Measurements from ENCODE around the gene NFXL1. TPM values are rescaled to one million over a fixed set of nuclear protein-coding genes. Genes with fewer than 3 reads are reported as not detected.
A peak's percentile ranks its signal among the peaks of the same experiment; 100 is the strongest.

NFXL1 gene
- total RNA-seq, 4 donors from 2014 or later = 6.5 to 15.0 (median 10.6) TPM

DNA sequence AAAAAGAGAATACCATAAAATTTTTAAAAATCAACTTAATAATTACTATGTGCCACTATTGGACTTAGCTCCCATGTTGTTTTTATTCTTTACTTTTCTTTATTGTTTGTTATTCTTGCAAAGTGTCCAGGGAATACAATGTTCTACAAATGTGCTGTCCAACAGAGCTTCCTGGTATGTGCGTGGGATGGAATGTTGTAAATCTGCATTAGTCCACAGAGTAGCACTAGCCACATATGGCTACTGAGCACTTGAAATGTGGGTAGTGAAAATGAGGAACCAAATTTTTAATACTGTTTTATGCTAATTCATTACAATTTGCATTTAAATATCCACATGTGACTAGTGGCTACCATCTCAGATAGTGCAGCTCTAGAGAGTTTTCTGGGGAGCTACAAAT is 62.2 kb downstream of the NFXL1 start:
- Histone ChIP-seq H3K36me3 (peaks cover 0 to 24% (median 5%) of the 10 kb centered on the region in 4 donors), H3K4me3 (no peak overlapping the region), H3K9me3 (no peaks in the 10 kb centered on the region), H3K4me1 (peaks cover 7 to 29% (median 8%) of the 10 kb centered on the region in 4 donors), H3K27ac (replicated peaks in 1 of 4) (peak overlapping the region in 1 of 4 donors; percentile 21), H3K27me3 (no peaks in the 10 kb centered on the region)
- intact Hi-C loops (cut with DNase I) = no loop called here
- 43% methylated on average over 1 of the region's 1 CpG for WGBS
- no peak for TF ChIP-seq EP300 (IDR thresholded peaks at IDR 0.05)
- TF ChIP-seq, protein P1, sequence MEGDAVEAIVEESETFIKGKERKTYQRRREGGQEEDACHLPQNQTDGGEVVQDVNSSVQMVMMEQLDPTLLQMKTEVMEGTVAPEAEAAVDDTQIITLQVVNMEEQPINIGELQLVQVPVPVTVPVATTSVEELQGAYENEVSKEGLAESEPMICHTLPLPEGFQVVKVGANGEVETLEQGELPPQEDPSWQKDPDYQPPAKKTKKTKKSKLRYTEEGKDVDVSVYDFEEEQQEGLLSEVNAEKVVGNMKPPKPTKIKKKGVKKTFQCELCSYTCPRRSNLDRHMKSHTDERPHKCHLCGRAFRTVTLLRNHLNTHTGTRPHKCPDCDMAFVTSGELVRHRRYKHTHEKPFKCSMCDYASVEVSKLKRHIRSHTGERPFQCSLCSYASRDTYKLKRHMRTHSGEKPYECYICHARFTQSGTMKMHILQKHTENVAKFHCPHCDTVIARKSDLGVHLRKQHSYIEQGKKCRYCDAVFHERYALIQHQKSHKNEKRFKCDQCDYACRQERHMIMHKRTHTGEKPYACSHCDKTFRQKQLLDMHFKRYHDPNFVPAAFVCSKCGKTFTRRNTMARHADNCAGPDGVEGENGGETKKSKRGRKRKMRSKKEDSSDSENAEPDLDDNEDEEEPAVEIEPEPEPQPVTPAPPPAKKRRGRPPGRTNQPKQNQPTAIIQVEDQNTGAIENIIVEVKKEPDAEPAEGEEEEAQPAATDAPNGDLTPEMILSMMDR (IDR thresholded peaks at IDR 0.05) = no peak
- TF ChIP-seq POLR2AphosphoS5 (IDR thresholded peaks at IDR 0.05) = no peak
- DNase-seq (ENCODE audit: extremely low spot score) = no peak

DNA sequence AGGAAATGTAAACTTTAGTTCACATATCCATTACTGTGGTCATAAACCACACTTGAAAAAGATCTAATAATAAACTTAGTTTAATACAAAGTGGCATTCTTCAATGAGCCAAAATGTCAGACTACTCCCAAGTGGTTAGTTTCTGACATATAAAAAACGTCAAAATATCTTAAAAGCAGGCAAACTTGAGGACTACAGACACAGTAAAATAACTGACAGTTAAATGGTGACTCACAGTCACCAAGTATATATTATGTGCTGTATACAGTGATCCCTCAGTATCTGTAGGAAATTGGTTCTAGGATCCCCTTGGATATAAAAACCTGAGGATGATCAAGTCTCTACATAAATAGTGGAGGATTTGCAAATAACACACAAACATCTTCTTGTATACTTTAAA is 64.9 kb downstream of the NFXL1 start:
- H3K36me3 ChIP-seq = peaks cover 0 to 31% (median 7%) of the 10 kb centered on the region in 4 donors
- no peaks in the 10 kb centered on the region for H3K9me3 ChIP-seq
- WGBS = 57% methylated on average over 1 of the region's 1 CpG
- no peak for TF ChIP-seq POLR2AphosphoS5 (IDR thresholded peaks at IDR 0.05)
- no peak for TF ChIP-seq EP300 (IDR thresholded peaks at IDR 0.05)
- TF ChIP-seq, protein P1 (IDR thresholded peaks at IDR 0.05) = no peak
- no peak for TF ChIP-seq POLR2A (IDR thresholded peaks at IDR 0.05; ENCODE audit: low read depth)
- H3K27ac ChIP-seq (replicated peaks in 1 of 4) = no peak overlapping the region
- H3K4me3 ChIP-seq = no peak overlapping the region
- DNase-seq (ENCODE audit: extremely low spot score) = no peak
- peaks cover 7 to 20% (median 8%) of the 10 kb centered on the region in 4 donors for H3K4me1 ChIP-seq
- no peaks in the 10 kb centered on the region for H3K27me3 ChIP-seq
- intact Hi-C loops (cut with DNase I) = no loop called here

DNA sequence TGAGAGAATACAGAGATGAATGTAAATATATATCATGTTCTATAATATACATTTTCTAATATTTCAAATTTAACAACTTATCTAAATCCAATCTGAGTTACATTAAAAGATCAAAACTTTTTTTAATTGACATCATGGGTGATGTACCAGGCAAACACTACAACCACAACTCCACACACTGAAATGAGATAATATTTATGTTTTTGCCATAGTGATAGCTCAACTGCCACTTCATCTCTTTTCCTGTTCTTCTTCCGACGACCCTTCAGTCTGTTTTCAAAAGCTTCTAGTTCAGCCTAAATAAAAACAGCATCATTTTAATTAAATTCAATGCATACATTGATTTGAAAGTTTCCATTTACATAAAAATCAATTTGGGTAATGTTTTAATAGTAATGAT is 66.3 kb downstream of the NFXL1 start:
- WGBS = 73% methylated on average over 2 of the region's 2 CpGs
- Histone ChIP-seq H3K4me3 (no peak overlapping the region), H3K9me3 (no peaks in the 10 kb centered on the region), H3K27ac (replicated peaks in 1 of 4) (no peak overlapping the region), H3K36me3 (peaks cover 0 to 27% (median 11%) of the 10 kb centered on the region in 4 donors), H3K4me1 (peaks cover 6 to 23% (median 8%) of the 10 kb centered on the region in 4 donors), H3K27me3 (no peaks in the 10 kb centered on the region)
- intact Hi-C loops (cut with DNase I) = no loop called here
- DNase-seq (ENCODE audit: extremely low spot score) = no peak
- TF ChIP-seq POLR2A (IDR thresholded peaks at IDR 0.05; ENCODE audit: low read depth) (no peak), POLR2AphosphoS5 (IDR thresholded peaks at IDR 0.05) (no peak)

DNA sequence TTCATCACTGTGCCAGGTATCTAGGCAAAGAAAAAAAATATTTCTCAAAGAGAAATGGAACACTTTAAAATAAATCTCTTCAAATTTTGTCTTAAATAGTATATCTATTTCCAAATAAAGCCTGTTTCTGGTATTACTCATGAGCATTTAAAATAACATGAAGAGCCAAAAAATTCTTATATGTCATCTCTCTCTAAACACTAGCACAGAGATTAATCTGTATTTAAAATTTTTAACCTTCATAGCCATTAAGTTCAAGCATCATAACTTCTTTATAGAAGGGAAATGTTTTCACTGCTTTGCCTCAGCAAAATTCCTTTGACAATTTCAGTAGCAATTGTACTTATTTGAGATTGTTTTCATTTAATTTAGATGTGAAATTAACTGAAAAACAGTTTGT is 71.4 kb downstream of the NFXL1 start:
- TF ChIP-seq, protein P1 (IDR thresholded peaks at IDR 0.05) = no peak
- TF ChIP-seq POLR2AphosphoS5 (IDR thresholded peaks at IDR 0.05) (no peak), EP300 (IDR thresholded peaks at IDR 0.05) (no peak), POLR2A (IDR thresholded peaks at IDR 0.05; ENCODE audit: low read depth) (no peak)
- intact Hi-C loops (cut with DNase I) = no loop called here
- Histone ChIP-seq H3K27me3 (no peaks in the 10 kb centered on the region), H3K9me3 (no peaks in the 10 kb centered on the region), H3K36me3 (peaks cover 0 to 12% (median 4%) of the 10 kb centered on the region in 4 donors), H3K4me3 (no peak overlapping the region), H3K27ac (replicated peaks in 1 of 4) (no peak overlapping the region), H3K4me1 (peaks cover 1 to 13% (median 3%) of the 10 kb centered on the region in 4 donors)
- no peak for DNase-seq (ENCODE audit: extremely low spot score)

DNA sequence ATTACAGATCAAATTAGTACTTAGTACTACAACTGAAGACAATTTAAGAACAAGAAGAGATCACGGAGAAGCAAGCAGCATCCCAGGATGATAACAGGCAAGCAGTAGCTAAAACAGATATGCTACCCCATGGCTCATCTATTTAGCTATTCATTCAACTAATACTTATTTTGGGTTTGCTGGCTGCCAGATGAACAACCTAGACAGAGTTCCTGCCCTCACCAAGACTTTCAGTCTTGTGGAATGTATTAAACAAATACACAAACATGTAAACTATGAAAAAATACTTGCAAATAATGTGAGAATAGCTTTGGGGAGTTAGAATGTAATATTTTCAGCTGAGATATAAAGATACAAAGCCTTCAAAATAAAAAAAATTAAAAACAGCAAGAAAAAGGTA is 74.1 kb downstream of the NFXL1 start:
- Histone ChIP-seq H3K36me3 (peaks cover 0 to 12% (median 2%) of the 10 kb centered on the region in 4 donors), H3K4me3 (no peak overlapping the region), H3K27ac (replicated peaks in 1 of 4) (no peak overlapping the region), H3K4me1 (peaks cover 13 to 39% (median 29%) of the 10 kb centered on the region in 4 donors), H3K9me3 (no peaks in the 10 kb centered on the region), H3K27me3 (no peaks in the 10 kb centered on the region)
- intact Hi-C loops (cut with DNase I) = no loop called here
- no peak for DNase-seq (ENCODE audit: extremely low spot score)
- WGBS = 100% methylated on average over 1 of the region's 1 CpG
- TF ChIP-seq POLR2A (IDR thresholded peaks at IDR 0.05; ENCODE audit: low read depth) (no peak), POLR2AphosphoS5 (IDR thresholded peaks at IDR 0.05) (no peak), EP300 (IDR thresholded peaks at IDR 0.05) (no peak)
- TF ChIP-seq, protein P1 (IDR thresholded peaks at IDR 0.05) = no peak
